Measurements from ENCODE around the gene C1orf105.
"Not testable (repeated sequence)": the region's sequence is repeated elsewhere in the genome, so short reads cannot be mapped to it uniquely, and the experiment has no call there.

Gene C1orf105

GRCh38 chr1:172420385-172420784 lies at the start of gene C1orf105:
TSS of gene C1orf105 (plus strand) at chr1:172420685. CDS start at chr1:172420886, 201 bp downstream.
- DNase-seq = no peak

GRCh38 chr1:172371646-172372045 lies 48.8 kb upstream of the C1orf105 start:
- DNase-seq = not testable (repeated sequence)

GRCh38 chr1:172373864-172374263 lies 46.6 kb upstream of the C1orf105 start:
- DNase-seq = no peak

- no peak for DNase-seq
Observed at GRCh38 chr1:172375211-172375631, 45.3 kb upstream of the C1orf105 start.

GRCh38 chr1:172376431-172376830 lies 44.1 kb upstream of the C1orf105 start:
- DNase-seq = no peak

GRCh38 chr1:172377565-172377964 lies 42.9 kb upstream of the C1orf105 start:
- DNase-seq = no peak

GRCh38 chr1:172378109-172378760 lies 42.2 kb upstream of the C1orf105 start:
- DNase-seq = no peak

GRCh38 chr1:172380441-172381244 lies 39.8 kb upstream of the C1orf105 start:
- no peak for DNase-seq

- no peak for DNase-seq
Observed at GRCh38 chr1:172381946-172382345, 38.5 kb upstream of the C1orf105 start.

GRCh38 chr1:172382406-172382805 lies 38.1 kb upstream of the C1orf105 start:
- DNase-seq = no peak

- no peak for DNase-seq
Observed at GRCh38 chr1:172382990-172383389, 37.5 kb upstream of the C1orf105 start.

- no peak for DNase-seq
Observed at GRCh38 chr1:172383536-172383935, 36.9 kb upstream of the C1orf105 start.

- DNase-seq = no peak
Observed at GRCh38 chr1:172384656-172385055, 35.8 kb upstream of the C1orf105 start.

- DNase-seq = no peak
Observed at GRCh38 chr1:172386046-172386445, 34.4 kb upstream of the C1orf105 start.

- DNase-seq = no peak
Observed at GRCh38 chr1:172388490-172388889, 32.0 kb upstream of the C1orf105 start.

GRCh38 chr1:172390301-172390682 lies 30.2 kb upstream of the C1orf105 start:
- DNase-seq = no peak

- DNase-seq = no peak
Observed at GRCh38 chr1:172390683-172391551, 29.6 kb upstream of the C1orf105 start.

- no peak for DNase-seq
Observed at GRCh38 chr1:172391976-172392375, 28.5 kb upstream of the C1orf105 start.

- DNase-seq = no peak
Observed at GRCh38 chr1:172393354-172393753, 27.1 kb upstream of the C1orf105 start.

- peak; percentile 73 for DNase-seq
Observed at GRCh38 chr1:172394141-172394751, 26.2 kb upstream of the C1orf105 start.

GRCh38 chr1:172394811-172395210 lies 25.7 kb upstream of the C1orf105 start:
- DNase-seq = no peak

- DNase-seq = no peak
Observed at GRCh38 chr1:172395576-172395975, 24.9 kb upstream of the C1orf105 start.

GRCh38 chr1:172397221-172397620 lies 23.3 kb upstream of the C1orf105 start:
- no peak for DNase-seq

Data from activated CD8-positive, alpha-beta memory T cell treated with anti-CD3 and anti-CD28 coated beads for 24 hours (primary cell).